CD4-positive, alpha-beta T cell treated with Interleukin-4 for 1 hour (primary cell): ENCODE results near the gene FBL.
"Not testable (repeated sequence)": the region's sequence is repeated elsewhere in the genome, so short reads cannot be mapped to it uniquely, and the experiment has no call there.

Experiments
- DNase-seq, 2 donors: peaks; one replicate each; pipeline ENCODE4 v3.0.0-alpha.2; 2020 to 2022

FBL gene

DNA sequence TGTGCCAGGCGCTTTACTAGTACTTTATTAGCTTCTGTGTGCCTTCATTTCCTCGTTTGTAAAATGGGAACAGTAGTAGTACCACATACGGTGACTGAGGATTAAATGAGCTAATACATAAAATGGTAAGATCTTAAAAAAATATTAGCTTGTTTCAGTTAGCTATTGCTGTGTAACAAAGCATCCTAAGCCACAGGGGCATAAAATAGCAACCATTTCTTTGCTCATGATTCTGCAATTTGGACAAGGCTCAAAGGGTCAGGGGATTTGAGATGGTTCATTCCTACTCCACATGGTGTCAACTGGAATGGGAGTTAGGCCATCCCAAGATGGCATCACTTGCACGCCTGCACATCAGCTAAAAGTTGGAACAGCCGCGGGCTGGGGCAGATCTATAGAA is 25.5 kb downstream of the FBL start:
- no peak for DNase-seq

DNA sequence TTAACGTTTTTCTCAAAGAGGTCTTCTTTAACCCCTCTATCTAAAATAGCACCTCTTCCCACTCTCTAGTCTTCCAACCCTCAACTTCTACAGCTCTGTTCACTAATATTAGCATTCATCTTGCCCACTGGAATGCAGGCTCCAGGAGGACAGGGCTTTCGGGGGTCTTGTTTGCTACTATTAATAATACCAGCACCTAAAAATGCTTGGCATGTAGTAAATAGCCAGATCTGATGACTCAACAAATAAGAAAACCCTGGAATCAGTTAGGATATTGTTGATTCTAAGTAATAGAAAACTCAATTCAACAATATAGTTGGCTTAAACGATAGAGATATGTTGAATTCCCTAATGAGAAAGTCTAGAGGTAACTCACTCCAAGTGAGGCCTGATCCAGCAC is 26.4 kb downstream of the FBL start:
- DNase-seq = no peak

DNA sequence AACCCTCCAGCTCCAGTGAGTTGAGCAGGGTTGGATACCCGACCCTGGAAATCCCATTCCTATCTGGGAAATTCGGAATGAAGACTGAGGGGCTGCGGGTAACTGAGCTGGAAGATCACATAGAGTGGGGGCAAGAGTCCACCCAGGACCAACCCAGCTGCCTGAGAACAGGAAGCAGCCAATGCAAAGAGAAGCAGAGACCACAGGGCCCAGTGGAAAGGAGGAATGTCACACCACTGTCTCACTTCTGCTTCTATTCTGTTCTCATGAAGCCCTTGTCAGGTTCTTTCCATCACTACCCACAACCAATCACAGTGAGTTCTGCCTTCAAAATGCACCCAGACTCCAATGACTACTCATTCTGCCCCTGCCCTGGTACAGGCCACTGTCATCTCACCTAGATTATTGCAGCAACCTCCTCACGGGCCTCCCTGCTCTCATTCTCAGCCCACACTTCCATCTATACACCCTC is 27.5 kb downstream of the FBL start:
- no peak for DNase-seq

DNA sequence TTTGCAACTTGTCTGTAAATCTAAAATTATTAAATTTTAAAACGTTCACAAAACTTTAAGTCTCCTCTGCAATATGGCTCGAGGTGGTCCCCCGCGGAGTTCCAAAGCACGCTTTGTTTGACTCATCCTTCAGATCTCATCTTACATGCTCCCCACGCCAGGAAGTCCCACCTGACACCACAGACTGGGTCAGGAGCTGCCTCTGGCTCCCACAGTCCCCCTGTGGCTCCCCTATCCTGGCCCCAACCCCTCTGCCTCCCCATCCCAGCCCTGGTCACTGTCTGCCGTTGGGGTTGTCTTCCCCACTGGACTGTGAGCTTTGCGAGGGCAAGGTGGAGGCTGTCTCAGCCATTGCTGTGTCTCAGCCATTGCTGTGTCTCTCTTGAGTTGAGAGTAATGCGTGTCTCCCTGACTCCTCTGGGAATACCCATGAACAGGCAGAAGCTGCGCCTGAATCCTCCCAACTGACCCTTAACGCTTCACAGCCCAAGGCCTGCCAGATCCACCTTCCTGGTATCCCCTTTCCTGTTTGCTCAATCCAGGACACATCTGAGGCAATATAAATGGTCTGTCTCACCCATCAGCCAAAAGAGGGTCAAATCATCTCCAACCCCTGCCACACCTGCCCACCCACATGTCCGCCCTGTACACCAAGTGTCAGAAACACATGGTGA is 28.2 kb downstream of the FBL start:
- no peak for DNase-seq

DNA sequence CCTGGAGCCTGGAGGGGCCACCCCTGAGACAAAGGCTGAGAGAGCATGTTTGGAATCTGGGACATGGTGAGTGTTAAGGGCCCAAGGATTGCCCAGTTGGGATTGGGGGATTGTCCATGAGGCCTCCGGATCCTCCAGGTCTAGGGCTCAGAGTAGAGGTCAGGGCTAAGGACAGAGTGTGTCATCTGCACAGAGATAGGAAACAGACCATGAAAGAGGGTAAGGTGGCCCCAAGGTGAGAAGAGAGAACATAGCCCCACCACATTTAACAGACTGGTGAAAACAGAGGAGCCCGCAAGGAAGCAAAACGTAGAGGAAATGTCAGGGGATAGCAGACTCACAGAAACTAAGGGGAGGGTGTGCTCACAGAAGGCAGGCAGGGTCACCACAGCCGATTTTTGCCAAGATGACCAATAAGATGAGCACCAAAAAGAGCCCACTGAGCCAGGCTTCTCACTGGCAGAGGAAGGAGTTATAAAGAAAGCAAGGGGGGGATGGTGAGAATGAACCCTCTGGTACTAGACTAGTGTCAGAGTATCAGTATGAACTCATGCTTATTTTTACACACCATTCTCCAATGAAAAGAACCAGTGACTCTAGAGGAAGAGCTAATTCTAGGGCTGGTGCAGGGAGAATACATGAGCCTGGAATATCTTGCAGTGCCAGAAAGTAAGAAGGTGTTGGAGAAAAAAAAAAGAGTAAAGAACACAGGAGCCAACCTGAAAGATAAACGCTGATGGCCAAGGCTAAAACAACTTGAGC is 29.7 kb downstream of the FBL start:
- DNase-seq = no peak

DNA sequence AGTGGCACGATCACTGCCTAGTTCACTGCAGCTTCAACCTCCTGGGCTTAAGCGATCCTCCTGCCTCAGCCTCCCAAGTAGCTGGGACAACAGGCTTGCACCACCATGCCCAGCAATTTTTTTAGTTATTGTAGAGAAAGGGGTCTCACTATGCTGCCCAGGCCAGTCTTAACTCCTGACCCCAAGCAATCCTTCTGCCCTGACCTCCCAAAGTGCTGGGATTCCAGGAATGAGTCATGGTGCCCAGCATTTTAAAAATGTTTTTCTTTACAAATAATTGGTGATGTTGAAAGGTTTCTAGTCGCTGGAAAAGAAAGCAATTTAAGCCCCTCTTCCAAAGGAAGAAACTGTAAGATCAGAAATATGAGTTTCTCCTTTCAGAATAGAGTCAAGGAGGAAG is 31.6 kb downstream of the FBL start:
- no peak for DNase-seq

DNA sequence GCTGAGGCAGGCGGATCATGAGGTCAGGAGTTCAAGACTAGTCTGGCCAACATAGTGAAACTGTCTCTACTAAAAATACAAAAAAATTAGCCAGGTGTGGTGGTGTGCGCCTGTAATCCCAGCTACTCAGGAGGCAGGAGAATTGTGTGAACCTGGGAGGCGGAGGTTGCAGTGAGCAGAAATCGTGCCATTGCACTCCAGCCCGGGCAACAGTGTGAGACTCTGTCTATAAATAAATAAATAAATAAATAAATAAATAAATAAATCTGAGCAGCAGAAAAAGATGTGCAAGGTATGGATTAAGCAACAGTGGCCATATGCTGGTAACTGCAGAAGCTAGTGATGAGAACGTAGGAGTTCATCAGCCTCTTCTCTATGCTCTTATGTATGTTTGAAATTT is 32.1 kb downstream of the FBL start:
- not testable (repeated sequence) for DNase-seq

DNA sequence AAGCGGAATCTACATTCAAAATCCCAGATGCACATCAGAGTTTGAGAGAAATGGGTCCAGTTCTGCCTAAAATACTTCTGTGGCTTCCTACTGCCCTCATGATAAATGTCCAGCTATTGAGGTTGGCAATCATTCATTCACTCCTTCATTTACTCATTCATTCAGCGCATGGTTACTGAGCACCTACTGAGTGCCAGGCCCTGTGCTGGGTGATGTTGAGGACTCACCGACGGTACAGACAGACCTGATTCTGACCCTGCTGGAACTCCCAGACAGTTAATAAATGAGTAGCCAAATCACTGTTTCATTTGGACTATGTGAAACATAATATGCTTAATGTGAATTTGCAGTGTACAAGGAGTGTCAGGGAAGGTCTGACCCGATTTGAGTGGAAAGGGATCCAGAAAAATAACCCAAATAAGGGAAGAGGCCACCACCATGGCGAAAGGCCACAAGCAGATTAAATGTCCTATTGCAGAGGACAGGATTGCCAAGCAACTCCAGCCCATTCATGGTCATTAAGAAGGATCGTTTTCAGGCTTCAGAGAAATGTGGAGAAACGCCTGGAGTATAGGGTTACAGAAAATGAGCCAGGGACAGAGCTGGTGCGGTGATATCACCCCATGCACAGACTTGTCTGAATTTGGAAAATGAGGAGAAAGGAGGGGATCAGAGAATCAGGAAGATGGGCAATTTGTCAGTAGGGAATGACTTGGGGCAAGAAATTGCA is 32.8 kb downstream of the FBL start:
- no peak for DNase-seq

DNA sequence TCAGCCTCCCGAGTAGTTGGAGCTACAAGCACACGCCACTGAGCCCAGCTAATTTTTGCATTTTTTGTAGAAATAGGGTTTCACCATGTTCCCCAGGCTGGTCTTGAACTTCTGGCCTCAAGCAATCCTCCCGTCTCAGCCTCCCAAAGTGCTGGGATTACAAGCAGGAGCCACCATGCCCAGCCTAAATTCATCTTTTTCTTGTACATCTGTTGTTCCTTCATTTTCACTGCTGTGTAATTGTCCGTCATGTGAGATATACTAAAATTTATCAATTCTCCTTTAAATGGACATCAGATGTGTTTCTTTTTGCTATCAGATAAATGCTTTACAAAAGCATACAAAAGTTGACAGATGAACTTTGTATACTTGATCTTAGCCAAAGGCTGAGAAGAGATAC is 35.1 kb downstream of the FBL start:
- no peak for DNase-seq

DNA sequence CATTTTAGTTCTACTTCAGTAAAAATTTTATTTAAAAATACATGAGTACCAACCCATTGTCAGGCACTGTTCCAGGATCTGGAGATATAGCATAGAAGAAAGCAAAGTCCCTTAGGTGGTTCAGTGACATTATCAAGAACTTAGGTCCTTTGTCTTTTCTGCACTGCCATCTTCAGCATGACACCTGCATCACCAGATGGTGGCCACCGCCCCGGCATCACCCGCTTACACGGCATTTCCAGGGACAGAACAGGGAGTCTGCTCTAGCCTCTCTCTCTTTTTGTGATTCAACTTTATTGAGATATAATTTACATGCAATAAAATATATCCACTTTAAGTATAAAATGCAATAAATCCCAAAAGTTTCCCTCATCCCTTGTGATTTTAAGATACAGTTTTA is 35.8 kb downstream of the FBL start:
- DNase-seq = no peak

DNA sequence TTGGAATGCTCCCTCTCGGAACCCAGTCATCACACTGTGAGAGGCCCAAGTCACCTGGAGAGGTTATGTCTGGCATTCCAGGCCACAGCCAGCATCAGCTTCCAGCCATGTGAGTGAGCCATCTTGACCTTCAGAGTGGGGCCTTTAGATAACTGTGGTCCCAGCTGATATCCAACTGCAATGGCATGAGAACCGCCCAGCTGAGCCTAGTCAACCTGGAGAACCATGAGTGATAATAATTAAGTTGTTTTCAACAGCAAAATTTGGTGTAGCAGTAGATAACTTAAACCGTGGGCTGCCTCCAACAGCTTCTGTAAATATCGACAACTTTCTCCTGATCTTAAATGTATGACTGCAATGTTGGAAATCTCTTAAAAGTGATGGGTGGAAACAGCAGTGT is 36.8 kb downstream of the FBL start:
- no peak for DNase-seq

DNA sequence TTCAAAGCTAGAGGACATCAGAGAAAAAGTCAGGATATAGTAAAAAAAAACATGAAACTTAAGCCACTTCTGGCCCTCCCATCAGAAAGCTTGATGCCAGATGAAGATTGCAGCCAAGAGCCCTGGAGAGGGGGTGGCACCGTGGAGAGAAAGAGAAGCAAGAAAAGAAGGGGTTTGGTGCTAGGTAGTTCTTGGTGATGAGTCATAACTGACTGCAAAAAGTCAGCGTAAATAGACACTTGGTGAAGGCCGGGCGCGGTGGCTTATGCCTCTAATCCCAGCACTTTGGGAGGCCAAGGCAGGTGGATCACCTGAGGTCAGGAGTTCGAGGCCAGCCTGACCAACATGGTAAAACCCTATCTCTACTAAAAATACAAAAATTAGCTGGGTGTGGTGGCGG is 37.5 kb downstream of the FBL start:
- not testable (repeated sequence) for DNase-seq

DNA sequence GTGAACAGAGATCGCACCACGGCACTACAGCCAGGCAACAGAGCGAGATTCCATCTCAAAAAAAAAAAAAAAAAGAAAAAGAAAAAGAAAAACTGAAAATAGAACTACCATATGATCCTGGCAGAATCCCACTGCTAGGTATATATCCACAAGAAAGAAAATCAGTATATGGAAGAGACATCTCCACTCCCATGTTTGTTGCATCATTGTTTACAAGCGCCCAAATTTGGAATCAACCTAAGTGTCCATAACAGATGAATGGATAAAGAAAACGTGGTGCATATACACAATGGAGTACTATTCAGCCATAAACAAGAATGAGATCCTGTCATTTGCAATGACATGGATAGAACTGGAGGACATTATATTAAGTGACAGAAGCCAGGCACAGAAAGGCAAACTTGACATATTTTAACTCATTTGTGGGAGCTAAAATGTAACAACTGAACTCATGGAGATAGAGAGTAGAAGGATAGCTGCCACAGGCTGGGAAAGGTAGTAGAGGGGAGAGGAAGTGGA is 38.3 kb downstream of the FBL start:
- DNase-seq = no peak

DNA sequence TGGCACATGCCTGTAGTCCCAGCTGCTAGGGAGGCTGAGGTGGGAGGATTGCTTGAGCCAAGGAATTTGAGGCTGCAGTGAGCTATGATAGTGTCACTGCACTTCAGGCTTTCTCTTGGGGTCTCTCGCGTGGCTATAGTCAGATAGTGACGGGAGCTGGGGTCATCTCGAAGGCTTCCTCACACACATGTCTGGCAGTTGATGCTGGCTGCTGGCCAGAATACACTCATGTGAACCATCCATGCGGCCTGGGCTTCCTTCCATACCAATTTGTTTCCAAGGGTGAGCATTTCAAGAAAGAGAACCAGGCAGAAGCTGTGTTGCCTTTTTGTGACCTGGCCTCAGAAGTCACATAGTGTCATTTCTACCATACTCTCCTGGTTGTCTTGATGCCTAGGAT is 41.1 kb downstream of the FBL start:
- DNase-seq = no peak

DNA sequence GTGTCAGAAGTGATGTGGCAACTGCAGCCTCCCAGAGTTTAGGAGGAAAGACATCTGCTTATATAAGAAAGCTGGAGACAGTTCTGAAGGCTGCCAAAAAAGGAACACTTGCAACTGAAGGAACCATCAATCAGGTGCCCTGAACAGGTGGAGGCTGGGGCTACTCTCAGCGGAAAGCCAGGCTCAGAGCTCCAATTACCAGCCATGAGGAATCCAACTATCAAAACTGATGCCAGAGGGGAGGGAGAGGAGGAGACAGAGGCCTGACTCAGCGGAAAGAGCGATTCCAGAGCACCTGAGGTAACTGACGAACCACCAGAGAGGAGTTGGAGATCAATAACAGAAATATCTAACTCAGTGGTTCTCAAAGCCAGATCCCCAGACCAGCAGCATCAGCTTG is 43.2 kb downstream of the FBL start:
- no peak for DNase-seq

DNA sequence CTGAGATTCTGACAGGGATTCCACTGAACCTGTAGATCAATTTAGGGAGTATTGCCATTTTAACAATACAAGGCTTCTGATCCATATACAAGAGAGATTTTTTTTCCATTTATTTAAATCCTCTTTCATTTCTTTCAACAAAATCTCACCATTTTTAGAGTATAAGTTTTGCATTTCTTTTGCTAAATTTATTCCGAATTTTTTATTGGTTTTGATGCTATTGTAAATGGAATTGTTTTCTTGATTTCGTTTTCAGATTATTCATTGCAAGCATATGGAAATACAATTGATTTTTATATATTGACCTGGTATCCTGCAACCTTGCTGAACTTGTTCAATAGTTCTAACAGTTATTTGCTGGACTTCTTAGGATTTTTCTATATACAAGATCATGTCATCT is 49.1 kb downstream of the FBL start:
- DNase-seq = no peak

DNA sequence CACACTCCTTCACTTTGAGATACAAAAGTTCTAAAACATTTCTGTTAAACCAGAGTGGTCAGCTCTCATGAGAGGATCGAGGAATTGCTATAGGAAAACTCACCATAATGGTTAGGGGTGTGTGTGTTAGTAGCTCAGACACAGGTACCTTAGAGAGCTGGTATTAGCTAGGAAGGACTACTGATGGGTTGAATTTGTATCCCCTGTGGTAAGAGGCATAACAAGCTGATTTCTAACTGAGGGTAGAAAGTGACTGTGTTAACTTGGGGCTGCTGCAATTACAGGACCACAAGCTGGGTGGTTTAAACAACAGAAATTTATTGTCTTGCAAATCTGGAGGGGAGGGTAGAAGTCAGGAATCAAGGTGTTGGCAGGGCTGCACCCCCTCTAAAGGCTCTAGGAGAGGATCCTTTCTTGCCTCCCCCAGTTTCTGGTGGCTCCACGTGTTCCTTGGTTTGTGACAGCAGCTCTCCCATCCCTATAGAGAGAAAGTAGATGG is 50.1 kb downstream of the FBL start:
- DNase-seq = no peak

DNA sequence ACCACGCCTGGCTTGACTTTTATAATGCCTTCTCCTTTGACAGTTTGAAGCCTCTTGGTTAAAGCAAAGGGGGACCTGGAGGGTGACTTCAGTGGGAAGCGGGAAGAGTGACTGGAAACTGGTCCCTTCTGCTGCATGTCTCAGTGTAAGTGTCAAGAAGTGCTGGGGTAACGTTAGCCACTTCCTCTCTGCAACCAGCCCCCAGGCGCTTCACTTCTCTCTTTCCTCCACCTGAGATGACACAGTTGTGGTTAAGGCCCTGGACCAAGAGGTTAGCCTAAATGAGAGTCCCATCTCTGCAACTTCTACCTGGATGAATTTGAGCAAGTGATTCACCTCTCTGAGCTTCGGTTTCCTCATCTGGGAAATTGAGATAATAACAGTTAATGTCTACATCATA is 51.2 kb downstream of the FBL start:
- DNase-seq = no peak

DNA sequence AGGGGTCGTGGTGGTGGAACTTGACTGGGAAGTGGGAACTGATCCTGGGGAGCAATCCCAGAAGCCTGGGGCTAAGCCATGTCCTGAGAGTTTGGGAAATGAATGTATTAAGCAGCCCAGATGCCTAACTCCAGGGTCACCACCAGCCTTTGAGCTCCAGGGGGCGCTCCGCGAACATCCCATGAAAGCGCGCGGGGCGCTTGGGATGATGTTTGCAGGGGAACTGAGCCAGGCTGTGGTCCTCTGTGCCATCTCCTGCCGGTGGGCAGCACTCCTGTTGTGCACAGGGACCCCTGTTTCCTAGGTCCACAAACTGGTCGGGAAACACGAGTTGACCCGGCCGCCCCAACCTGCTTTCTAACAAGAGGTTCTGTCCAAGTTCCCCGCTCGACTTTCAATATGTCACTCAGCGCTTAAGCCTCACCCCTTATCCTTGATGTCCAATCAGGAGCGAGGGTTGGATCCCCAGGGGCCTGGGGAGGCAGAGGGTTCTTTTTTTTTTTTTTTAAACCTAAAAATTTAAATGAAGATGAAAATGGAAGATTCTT is 53.1 kb downstream of the FBL start:
- peak; percentile 74 for DNase-seq

DNA sequence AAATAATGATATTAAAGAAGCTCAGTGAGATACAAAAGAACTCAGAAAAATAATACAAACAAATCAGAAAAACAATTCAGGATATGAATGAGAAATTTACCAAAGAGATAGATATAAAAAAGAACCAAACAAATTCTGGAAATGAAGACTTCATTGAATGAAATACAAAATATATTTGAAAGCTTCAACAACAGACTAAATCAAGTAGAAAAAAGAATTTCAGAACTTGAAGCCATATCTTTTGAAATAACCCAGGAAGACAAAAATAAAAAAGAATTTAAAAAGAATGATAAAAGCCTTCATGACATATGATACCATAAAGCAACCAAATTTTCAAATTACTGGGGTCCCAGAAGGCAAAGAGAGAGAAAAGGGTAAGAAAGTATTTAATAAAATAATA is 57.9 kb downstream of the FBL start:
- no peak for DNase-seq
